Activated gamma-delta T cell treated with anti-CD3 and anti-CD28 coated beads, Interleukin-2, amount 50 U/mL, for 16 hours (primary cell): ENCODE data around the gene MOV10.

Experiments used
- DNase-seq: peaks from one replicate; pipeline ENCODE4 v3.0.0-alpha.2; 2020; ENCODE audit warnings: low read depth

The MOV10 gene

GRCh38 chr1:112743174-112744008, 68.9 kb downstream of the MOV10 start:
- DNase-seq = no peak

- no peak for DNase-seq
Observed at GRCh38 chr1:112744009-112744578, 69.6 kb downstream of the MOV10 start.

DNA sequence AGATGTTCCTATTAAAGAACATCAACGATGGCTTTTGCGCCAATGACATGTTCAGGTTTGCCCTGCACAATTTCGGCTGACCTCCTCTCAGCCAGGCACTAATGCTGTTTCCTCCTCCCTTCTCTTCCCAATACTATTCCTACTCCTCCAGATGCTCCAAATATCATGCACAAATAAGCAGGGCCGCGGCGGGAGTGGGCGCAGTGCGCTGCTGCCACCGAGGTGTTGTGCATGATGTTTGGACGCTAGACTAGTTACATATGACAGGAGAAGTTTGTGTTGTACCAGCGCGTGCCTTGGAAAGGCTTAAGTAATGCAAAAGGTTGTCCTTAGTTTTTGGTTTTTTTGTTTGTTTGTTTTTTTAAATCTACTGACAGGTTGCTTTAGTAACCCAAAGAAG, 73.9 kb downstream of the MOV10 start:
- no peak for DNase-seq
